ENCODE measurements around the gene ARHGEF3.

DNA sequence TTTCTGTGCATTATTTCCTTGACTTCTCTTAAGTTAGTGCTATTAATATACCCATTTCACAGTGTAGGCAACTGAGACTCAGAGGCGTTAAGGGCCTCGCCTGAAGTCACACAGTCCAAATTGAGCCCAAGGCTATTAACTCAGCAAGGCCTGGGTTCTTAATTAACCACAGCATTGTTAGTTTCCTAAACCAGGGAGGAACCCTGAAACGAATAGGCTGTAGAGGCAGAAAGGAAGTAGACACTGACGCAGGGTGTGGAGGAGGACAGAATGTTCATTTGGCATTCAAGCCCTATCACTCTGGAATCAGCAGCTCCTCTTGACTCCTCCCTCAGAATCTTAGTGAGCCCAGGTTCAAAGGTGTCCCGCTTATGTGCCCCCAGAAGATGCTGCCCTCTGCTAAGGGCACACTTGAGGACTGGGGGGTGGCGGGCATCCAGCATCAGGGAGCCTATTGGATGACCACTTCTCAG lies 13.9 kb downstream of the ARHGEF3 start:
- TF ChIP-seq, protein P1, sequence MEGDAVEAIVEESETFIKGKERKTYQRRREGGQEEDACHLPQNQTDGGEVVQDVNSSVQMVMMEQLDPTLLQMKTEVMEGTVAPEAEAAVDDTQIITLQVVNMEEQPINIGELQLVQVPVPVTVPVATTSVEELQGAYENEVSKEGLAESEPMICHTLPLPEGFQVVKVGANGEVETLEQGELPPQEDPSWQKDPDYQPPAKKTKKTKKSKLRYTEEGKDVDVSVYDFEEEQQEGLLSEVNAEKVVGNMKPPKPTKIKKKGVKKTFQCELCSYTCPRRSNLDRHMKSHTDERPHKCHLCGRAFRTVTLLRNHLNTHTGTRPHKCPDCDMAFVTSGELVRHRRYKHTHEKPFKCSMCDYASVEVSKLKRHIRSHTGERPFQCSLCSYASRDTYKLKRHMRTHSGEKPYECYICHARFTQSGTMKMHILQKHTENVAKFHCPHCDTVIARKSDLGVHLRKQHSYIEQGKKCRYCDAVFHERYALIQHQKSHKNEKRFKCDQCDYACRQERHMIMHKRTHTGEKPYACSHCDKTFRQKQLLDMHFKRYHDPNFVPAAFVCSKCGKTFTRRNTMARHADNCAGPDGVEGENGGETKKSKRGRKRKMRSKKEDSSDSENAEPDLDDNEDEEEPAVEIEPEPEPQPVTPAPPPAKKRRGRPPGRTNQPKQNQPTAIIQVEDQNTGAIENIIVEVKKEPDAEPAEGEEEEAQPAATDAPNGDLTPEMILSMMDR (IDR thresholded peaks at IDR 0.05; ENCODE audit: low read depth, low read length), result no peak
- TF ChIP-seq MYC (IDR thresholded peaks at IDR 0.05; ENCODE audit: low read depth, low read length), result no peak
- TF ChIP-seq, protein P2, sequence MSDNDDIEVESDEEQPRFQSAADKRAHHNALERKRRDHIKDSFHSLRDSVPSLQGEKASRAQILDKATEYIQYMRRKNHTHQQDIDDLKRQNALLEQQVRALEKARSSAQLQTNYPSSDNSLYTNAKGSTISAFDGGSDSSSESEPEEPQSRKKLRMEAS (IDR thresholded peaks at IDR 0.05; ENCODE audit: low read depth, low read length), result no peak
- no peak for TF ChIP-seq POLR2A (IDR thresholded peaks at IDR 0.05; ENCODE audit: extremely low read depth, insufficient read length)

Measured in NB4 (cell line).